Natural killer cell (primary cell): ENCODE results near the gene MAN2A1. TPM values are rescaled to one million over a fixed set of nuclear protein-coding genes. Genes with fewer than 3 reads are reported as not detected.

Experiments used
- ATAC-seq, 3 donors: fragments of 150-1000 bp in 2 of 3; fragments of 200-7000 bp in 1 of 3; cut with Tn5 transposase; 1 replicate in 1 of 3; 2 replicates in 2 of 3; pipeline ENCODE4 v1.10.0; 2021; ENCODE audit warnings: mild to moderate bottlenecking in 2 of 3, moderate library complexity in 2 of 3
- DNase-seq, 2 donors: peaks; one replicate each; pipeline versions ENCODE4 v3.0.0 to v3.0.0-alpha.2; 2013 to 2021; ENCODE audit warnings: mixed read lengths in 1 of 2
- H3K27ac ChIP-seq: one replicate; pipeline ENCODE4 v1.5.1; 2013; ENCODE audit warnings: mild to moderate bottlenecking, low read length
- H3K27me3 ChIP-seq: one replicate; pipeline ENCODE4 v1.6.1; 2013; ENCODE audit warnings: low read length; ENCODE audit not compliant: control insufficient read depth, insufficient read depth
- H3K36me3 ChIP-seq: one replicate; pipeline ENCODE4 v1.6.1; 2013; ENCODE audit warnings: low read length; ENCODE audit not compliant: control insufficient read depth, insufficient read depth
- H3K4me1 ChIP-seq: one replicate; pipeline ENCODE4 v1.6.1; 2013; ENCODE audit warnings: low read length; ENCODE audit not compliant: control insufficient read depth, insufficient read depth
- H3K4me3 ChIP-seq: one replicate; pipeline ENCODE4 v1.5.1; 2013; ENCODE audit warnings: low read length
- H3K9me3 ChIP-seq: one replicate; pipeline ENCODE4 v1.6.1; 2013; ENCODE audit warnings: low read length; ENCODE audit not compliant: control insufficient read depth, insufficient read depth
- H3K27ac Mint-ChIP-seq, 2 donors: one replicate each; pipeline ENCODE4 v1.8.0; 2022; ENCODE audit warnings: mild to moderate bottlenecking in 2 of 2, mixed read lengths in 2 of 2, moderate library complexity in 1 of 2
- H3K27me3 Mint-ChIP-seq, 2 donors: one replicate each; pipeline ENCODE4 v1.8.0; 2022; ENCODE audit warnings: low read depth in 2 of 2, mixed read lengths in 2 of 2
- H3K36me3 Mint-ChIP-seq: one replicate; pipeline ENCODE4 v1.8.0; 2022; ENCODE audit warnings: mixed read lengths
- H3K4me1 Mint-ChIP-seq, 2 donors: one replicate each; pipeline ENCODE4 v1.8.0; 2022; ENCODE audit warnings: mixed read lengths in 2 of 2
- H3K4me3 Mint-ChIP-seq: one replicate; pipeline ENCODE4 v1.8.0; 2022; ENCODE audit warnings: mild to moderate bottlenecking, moderate library complexity, mixed read lengths
- H3K9me3 Mint-ChIP-seq, 2 donors: one replicate each; pipeline ENCODE4 v1.8.0; 2022; ENCODE audit warnings: mixed read lengths in 2 of 2
- WGBS: methylation state at CpG from one replicate; pipeline ENCODE4 v1.1.7; 2013; ENCODE audit warnings: missing lambda C conversion rate; ENCODE audit not compliant: insufficient coverage; 5-methylcytosine and 5-hydroxymethylcytosine counted together
- intact Hi-C: fragments of 100-400 bp; cut with micrococcal nuclease; formaldehyde crosslinking; loops from one replicate; pipeline ENCODE4 v1.14.2; 2022
- total RNA-seq, 4 donors: library from RNA; stranded (reverse); fragments of 120-200 nt in 1 of 4; gene quantifications; one replicate each; pipeline versions ENCODE4 v1.2.3 to v1.2.4, GENCODE V29; 2013 to 2022
- TF ChIP-seq, protein P1 (sequence below): fragments of 200-600 bp; IDR thresholded peaks from one replicate; pipeline ENCODE4 v1.8.0; 2022; ENCODE audit warnings: antibody characterized with exemption

The MAN2A1 gene
- total RNA-seq, 3 donors from 2014 or later (not counting 1 experiment from before 2014, with no cell fraction given) = 44.9 to 54.2 (median 50.7) TPM

DNA sequence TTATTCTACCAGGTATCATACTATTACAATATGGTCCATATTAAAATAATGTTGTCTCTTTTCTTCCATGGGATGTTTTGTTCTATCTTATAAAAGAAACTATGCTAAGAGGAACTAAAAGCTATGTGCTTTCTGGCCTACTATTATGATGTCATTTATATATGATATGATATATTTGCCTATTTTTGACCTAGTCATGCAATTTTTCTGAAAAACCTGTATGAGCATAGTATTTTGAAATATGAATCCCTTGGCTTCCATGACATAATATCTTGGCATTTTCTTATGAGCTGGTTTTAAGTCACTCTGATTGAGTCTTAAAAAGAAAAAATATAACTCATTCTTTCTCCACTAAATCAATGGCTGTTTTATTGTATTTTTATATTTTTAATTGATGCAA lies 60.7 kb downstream of the MAN2A1 start:
- TF ChIP-seq, protein P1, sequence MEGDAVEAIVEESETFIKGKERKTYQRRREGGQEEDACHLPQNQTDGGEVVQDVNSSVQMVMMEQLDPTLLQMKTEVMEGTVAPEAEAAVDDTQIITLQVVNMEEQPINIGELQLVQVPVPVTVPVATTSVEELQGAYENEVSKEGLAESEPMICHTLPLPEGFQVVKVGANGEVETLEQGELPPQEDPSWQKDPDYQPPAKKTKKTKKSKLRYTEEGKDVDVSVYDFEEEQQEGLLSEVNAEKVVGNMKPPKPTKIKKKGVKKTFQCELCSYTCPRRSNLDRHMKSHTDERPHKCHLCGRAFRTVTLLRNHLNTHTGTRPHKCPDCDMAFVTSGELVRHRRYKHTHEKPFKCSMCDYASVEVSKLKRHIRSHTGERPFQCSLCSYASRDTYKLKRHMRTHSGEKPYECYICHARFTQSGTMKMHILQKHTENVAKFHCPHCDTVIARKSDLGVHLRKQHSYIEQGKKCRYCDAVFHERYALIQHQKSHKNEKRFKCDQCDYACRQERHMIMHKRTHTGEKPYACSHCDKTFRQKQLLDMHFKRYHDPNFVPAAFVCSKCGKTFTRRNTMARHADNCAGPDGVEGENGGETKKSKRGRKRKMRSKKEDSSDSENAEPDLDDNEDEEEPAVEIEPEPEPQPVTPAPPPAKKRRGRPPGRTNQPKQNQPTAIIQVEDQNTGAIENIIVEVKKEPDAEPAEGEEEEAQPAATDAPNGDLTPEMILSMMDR = no peak
- Histone ChIP-seq H3K27me3 (no peaks in the 10 kb centered on the region), H3K36me3 (no peaks in the 10 kb centered on the region), H3K4me1 (no peaks in the 10 kb centered on the region), H3K27ac (no peak overlapping the region), H3K4me3 (no peak overlapping the region), H3K9me3 (no peaks in the 10 kb centered on the region)
- no peak overlapping the region for H3K4me3 Mint-ChIP-seq
- no peak for DNase-seq
- H3K9me3 Mint-ChIP-seq = no peaks in the 10 kb centered on the region
- H3K36me3 Mint-ChIP-seq = no peaks in the 10 kb centered on the region
- H3K4me1 Mint-ChIP-seq = peaks cover 19 to 25% of the 10 kb centered on the region in 2 donors
- intact Hi-C loops = no loop called here
- H3K27ac Mint-ChIP-seq = peak overlapping the region in 1 of 2 donors; percentile 39
- no peak for ATAC-seq
- no peaks in the 10 kb centered on the region for H3K27me3 Mint-ChIP-seq

DNA sequence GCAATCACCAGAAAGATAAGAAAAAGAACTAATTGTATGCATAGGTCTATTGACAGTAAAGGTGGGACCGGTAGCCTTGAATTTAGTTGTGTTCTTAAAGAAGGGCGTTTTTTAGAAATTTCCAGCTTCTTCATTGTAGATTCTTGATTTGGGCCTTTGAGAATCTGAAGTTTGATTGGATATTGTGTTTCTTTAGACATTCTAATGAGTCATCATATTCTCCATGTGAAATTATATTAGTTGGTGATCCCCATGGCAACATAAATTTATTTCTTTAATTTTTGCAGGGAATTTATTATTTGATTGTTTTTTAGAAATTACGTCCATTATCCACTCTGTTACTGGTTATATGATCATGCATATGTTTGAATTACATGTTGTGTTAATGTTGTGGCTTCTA lies 63.6 kb downstream of the MAN2A1 start:
- Mint-ChIP-seq H3K27me3 (no peaks in the 10 kb centered on the region), H3K27ac (no peak overlapping the region), H3K4me3 (no peak overlapping the region), H3K9me3 (no peaks in the 10 kb centered on the region), H3K4me1 (peaks cover 22 to 30% of the 10 kb centered on the region in 2 donors), H3K36me3 (no peaks in the 10 kb centered on the region)
- H3K4me3 ChIP-seq = no peak overlapping the region
- TF ChIP-seq, protein P1 = no peak
- ATAC-seq = no peak
- no peaks in the 10 kb centered on the region for H3K9me3 ChIP-seq
- H3K27me3 ChIP-seq = no peaks in the 10 kb centered on the region
- no peaks in the 10 kb centered on the region for H3K4me1 ChIP-seq
- H3K36me3 ChIP-seq = peaks cover 14% of the 10 kb centered on the region
- intact Hi-C loops = no loop called here
- DNase-seq = no peak
- H3K27ac ChIP-seq = no peak overlapping the region
- 95% methylated on average over 3 of the region's 3 CpGs for WGBS

DNA sequence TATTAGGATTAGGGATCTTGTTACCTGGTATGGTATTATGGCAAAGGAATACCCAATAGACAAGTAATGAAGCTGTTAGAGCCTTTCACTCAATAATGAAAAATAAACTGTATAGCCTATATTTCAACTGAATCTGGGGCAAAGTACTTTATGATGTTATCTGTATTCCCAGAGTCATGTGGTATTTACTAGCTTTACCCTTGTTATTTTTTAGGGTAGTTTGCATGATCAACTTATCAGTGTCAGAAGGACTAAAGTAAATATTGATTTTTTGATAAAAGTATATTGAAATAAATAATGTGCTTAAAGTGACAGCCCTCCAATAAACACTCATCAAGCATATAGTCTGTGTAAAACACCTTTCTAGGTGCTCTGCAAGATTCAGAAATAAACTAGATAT lies 64.6 kb downstream of the MAN2A1 start:
- Histone ChIP-seq H3K9me3 (no peaks in the 10 kb centered on the region), H3K4me3 (no peak overlapping the region), H3K36me3 (peaks cover 14% of the 10 kb centered on the region), H3K27ac (no peak overlapping the region), H3K4me1 (no peaks in the 10 kb centered on the region), H3K27me3 (no peaks in the 10 kb centered on the region)
- Mint-ChIP-seq H3K9me3 (no peaks in the 10 kb centered on the region), H3K36me3 (no peaks in the 10 kb centered on the region), H3K27me3 (no peaks in the 10 kb centered on the region), H3K4me1 (peaks cover 26 to 33% of the 10 kb centered on the region in 2 donors), H3K4me3 (no peak overlapping the region), H3K27ac (no peak overlapping the region)
- no peak for ATAC-seq
- intact Hi-C loops = no loop called here
- no peak for DNase-seq
- TF ChIP-seq, protein P1 = no peak

DNA sequence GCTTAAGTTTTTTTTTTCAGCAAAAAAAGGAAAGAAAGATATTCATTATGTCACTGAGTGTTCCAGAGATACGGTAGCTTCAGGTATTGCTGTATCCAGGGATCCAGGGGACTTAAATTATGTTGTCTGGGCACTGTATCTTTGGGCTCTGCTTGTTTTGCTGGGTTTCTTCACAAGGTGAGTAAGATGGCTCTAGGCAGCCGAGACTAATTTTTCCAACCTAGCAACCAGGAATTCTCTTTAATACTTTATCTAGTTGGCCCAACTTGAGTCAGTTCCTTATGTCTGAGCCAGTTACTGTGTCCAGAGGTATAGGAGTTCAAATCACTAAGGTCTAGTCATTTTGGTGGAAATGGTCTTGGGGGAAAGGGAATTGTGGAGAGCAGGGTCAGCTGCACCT lies 66.0 kb downstream of the MAN2A1 start:
- Histone ChIP-seq H3K4me3 (no peak overlapping the region), H3K4me1 (no peaks in the 10 kb centered on the region), H3K27me3 (no peaks in the 10 kb centered on the region), H3K36me3 (peaks cover 14% of the 10 kb centered on the region), H3K27ac (no peak overlapping the region), H3K9me3 (no peaks in the 10 kb centered on the region)
- intact Hi-C loops = no loop called here
- Mint-ChIP-seq H3K27me3 (no peaks in the 10 kb centered on the region), H3K9me3 (peaks cover 0 to 4% of the 10 kb centered on the region in 2 donors), H3K36me3 (peaks cover 7% of the 10 kb centered on the region), H3K27ac (peak overlapping the region in 1 of 2 donors; percentile 19), H3K4me3 (no peak overlapping the region), H3K4me1 (peaks cover 37 to 40% of the 10 kb centered on the region in 2 donors)
- TF ChIP-seq, protein P1 = no peak
- no peak for ATAC-seq
- no peak for DNase-seq
- WGBS = 0% methylated on average over 1 of the region's 2 CpGs
